DMS153 (cell line): ENCODE data around the gene ARHGEF11.
"Not testable (repeated sequence)": the region's sequence is repeated elsewhere in the genome, so short reads cannot be mapped to it uniquely, and the experiment has no call there.

Experiments used
- DNase-seq: peaks from one replicate; lab custom pipeline; 2025; lab: John Stamatoyannopoulos, UW

ARHGEF11 gene

GRCh38 chr1:156929596-156930238 is 115.8 kb downstream of the ARHGEF11 start:
- no peak for DNase-seq

DNA sequence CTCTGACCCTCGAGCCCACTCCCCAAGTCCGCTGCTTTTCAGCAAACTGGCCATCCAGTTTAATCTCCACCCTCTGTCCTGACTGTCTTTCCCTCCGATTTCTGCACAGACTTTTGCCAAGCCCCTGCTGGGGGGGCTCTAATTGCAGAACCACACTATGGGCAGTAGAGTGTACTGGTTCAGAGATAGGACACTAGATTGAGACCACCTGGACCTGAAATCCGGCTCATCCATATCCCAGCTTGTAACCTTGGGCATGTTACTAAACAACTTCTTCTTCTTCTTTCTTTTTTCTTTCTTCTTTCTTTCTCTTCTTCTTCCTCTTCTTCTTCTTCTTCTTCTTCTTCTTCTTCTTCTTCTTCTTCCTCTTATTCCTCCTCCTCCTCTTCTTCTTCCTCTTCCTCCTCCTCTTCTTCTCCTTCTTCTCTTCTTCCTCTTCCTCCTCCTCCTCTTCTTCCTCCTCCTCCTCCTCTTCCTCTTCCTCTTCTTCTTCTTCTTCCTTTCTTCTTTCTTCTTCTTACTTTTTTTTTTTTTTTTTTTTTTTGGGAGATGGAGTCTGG is 117.4 kb downstream of the ARHGEF11 start:
- no peak for DNase-seq

- peak; percentile 73 for DNase-seq
Measured at GRCh38 chr1:156927215-156928042, 118.1 kb downstream of the ARHGEF11 start.

- DNase-seq: not testable (repeated sequence)
Measured at GRCh38 chr1:156926695-156927094, 118.8 kb downstream of the ARHGEF11 start.

GRCh38 chr1:156926175-156926574 is 119.4 kb downstream of the ARHGEF11 start:
- no peak for DNase-seq

GRCh38 chr1:156925154-156926010 is 120.2 kb downstream of the ARHGEF11 start:
- DNase-seq: no peak

GRCh38 chr1:156924478-156925153 is 120.9 kb downstream of the ARHGEF11 start:
- DNase-seq: no peak

DNA sequence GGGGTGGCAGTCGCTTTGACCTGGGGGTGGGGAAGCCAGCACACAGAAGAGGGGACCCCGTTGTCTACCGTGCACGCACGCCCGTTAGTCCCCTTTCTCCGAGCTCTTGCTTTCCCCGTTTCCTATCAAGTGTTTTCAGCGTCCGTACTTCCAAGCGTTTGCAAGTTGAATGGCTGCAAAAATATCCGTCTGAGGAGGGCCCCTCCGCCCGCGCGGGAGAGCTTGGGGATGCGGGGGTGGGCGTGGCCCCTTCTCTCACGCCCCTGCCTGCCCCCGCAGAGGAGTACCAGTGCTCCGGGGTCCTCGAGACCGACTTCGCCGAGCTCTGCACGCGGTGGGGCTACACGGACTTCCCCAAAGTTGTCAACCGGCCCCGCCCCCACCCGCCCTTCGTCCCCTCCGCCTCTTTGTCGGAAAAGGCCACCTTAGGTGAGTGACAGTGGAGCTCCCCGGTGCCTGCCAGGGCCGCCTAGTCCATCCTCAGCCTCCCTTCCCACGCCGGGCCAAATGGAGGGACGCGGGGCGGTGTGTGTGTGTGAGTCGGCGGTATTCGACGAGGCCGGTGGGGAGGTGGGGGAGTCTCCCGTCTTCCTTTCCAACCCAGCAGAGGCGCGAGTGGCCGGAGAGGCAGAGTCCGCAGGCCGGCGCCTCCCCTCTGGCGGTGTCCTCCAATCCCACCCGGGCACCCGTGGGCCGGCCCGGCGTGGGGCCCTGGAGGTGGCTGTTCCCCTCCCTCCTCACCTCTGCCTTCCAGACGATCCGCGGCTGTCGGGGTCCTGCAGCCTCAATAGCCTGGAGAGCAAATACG is 121.7 kb downstream of the ARHGEF11 start:
- DNase-seq: no peak

GRCh38 chr1:156922986-156923669 is 122.4 kb downstream of the ARHGEF11 start:
- DNase-seq: peak; percentile 16

DNA sequence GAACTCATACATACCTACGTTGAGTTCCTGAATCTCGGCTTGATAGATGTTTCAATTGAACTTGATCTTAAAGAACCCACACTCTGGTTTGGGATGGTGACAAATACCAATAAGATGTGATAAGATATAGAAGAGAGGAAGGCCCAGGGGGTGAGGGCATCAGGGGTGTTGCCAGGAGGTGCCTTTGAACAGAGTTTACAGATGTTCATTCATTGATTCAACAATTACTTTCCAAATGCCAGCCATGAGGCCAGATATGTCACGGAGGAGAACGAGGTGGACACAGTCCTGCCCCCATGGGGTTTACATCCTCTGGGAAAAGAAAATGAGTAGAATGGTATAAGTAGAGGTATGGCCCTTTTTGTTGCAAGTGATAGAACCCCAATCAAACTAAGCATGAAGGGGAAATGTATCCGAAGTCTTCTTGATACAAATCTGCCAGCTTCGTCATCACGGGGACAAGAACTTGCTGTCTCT is 124.5 kb downstream of the ARHGEF11 start:
- DNase-seq: no peak

GRCh38 chr1:156920233-156921052 is 125.1 kb downstream of the ARHGEF11 start, which contains the start of gene LRRC71:
Gene LRRC71 (plus strand): TSS chr1:156920632. CDS start chr1:156920804, 172 bp downstream.
- peak; percentile 44 for DNase-seq

GRCh38 chr1:156914440-156914856 is 131.1 kb downstream of the ARHGEF11 start:
- DNase-seq: no peak

- no peak for DNase-seq
Measured at GRCh38 chr1:156913809-156914387, 131.6 kb downstream of the ARHGEF11 start.

- peak; percentile 50 for DNase-seq
Measured at GRCh38 chr1:156912861-156913808, 132.4 kb downstream of the ARHGEF11 start.

GRCh38 chr1:156912310-156912709 is 133.2 kb downstream of the ARHGEF11 start:
- DNase-seq: no peak

DNA sequence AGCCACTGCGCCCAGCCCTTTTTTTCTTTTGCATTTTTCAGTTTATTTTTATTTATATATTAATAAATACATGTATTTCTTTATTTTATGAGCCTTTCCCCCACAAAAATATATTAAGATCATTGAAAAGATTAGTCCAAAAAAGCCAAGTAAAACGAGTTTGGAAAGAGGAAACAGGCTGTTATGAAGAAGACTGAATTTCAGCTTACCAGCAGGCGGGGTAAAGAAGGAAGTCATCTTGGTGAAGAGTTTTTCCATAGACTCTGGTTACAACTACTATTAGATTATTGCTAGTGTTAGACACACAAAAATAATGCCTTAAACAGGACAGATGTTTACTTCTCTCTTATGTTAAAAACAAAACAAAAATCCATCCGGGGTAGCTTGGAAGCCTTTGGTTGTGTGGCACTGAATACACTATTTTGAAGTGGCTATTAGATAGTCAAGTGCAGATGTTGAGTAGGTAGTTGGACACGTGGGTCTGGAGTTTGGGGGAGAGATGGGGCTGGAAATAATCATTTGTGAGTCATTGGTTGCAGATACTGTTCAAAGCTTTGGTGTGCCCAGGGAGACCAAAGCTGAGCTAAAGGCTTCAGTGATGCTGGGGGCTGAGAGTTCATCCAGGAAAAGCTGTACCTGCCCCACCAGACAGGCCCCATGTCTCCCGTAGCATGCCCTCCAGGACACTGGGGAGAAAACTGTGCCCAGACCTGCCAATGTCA is 133.8 kb downstream of the ARHGEF11 start:
- DNase-seq: peak; percentile 22
